Measurements from ENCODE around the gene TMEM184A. TPM values are rescaled to one million over a fixed set of nuclear protein-coding genes. Genes with fewer than 3 reads are reported as not detected.

Gene TMEM184A
- total and polyA plus RNA-seq, 2 of the 13 experiments (the other 11 are each of a cell fraction or from before 2014, with no cell fraction given) = 9.5 to 20.4 TPM

DNA sequence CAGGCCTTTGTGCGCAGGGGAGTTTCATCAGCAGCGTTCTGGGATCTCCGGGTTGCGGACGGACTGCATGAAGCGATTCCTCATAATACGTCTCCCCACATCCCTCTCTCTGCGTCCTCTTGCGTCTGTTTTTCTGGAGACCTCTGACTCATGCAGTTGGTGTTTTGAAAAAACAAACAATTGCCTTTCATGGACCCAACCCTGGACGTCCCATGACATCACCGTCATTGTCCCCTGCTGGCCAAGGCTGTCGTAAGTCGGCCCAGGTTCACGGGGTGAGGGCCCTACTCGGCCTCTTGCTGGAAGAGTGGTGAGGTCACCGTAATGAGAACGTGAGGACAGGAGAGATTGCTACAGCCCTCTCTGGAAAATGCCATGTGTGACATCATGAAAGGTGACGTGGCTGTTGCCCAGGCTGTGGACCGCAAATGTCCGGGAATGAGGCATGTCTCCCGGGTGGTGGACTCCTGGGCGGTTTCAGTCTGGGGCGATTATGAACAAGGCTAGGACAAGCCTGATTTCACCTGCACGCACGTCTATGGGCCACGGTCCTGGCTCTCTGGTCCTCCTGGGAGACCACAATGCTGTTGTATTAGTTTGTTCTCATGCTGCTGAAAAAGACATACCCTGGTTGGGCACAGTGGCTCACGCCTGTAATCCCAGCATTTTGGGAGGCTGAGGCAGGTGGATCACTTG is 35.3 kb downstream of the TMEM184A start (continued):
- TF ChIP-seq, protein P1, sequence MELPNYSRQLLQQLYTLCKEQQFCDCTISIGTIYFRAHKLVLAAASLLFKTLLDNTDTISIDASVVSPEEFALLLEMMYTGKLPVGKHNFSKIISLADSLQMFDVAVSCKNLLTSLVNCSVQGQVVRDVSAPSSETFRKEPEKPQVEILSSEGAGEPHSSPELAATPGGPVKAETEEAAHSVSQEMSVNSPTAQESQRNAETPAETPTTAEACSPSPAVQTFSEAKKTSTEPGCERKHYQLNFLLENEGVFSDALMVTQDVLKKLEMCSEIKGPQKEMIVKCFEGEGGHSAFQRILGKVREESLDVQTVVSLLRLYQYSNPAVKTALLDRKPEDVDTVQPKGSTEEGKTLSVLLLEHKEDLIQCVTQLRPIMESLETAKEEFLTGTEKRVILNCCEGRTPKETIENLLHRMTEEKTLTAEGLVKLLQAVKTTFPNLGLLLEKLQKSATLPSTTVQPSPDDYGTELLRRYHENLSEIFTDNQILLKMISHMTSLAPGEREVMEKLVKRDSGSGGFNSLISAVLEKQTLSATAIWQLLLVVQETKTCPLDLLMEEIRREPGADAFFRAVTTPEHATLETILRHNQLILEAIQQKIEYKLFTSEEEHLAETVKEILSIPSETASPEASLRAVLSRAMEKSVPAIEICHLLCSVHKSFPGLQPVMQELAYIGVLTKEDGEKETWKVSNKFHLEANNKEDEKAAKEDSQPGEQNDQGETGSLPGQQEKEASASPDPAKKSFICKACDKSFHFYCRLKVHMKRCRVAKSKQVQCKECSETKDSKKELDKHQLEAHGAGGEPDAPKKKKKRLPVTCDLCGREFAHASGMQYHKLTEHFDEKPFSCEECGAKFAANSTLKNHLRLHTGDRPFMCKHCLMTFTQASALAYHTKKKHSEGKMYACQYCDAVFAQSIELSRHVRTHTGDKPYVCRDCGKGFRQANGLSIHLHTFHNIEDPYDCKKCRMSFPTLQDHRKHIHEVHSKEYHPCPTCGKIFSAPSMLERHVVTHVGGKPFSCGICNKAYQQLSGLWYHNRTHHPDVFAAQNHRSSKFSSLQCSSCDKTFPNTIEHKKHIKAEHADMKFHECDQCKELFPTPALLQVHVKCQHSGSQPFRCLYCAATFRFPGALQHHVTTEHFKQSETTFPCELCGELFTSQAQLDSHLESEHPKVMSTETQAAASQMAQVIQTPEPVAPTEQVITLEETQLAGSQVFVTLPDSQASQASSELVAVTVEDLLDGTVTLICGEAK (IDR thresholded peaks at IDR 0.05) = no peak
- TF ChIP-seq, protein P1 (CRISPR knock-in tag; IDR thresholded peaks at IDR 0.05) = peak; percentile 25; the same call in 1 of the 2 replicates
- TF ChIP-seq KLF9 (CRISPR knock-in tag; IDR thresholded peaks at IDR 0.05; ENCODE audit: low read depth) = no peak
- TF ChIP-seq NR2F6 (IDR thresholded peaks at IDR 0.05) = peak; percentile 57
- peak; percentile 80; the same call in 1 of the 2 replicates for TF ChIP-seq NR2F6 (CRISPR knock-in tag; IDR thresholded peaks at IDR 0.05)
- no peak for TF ChIP-seq SIX1 (CRISPR knock-in tag; IDR thresholded peaks at IDR 0.05; ENCODE audit: borderline replicate concordance)
- TF ChIP-seq TBX3 (IDR thresholded peaks at IDR 0.05; ENCODE audit: borderline replicate concordance) = no peak
- no peak for TF ChIP-seq SNAI1 (CRISPR knock-in tag; IDR thresholded peaks at IDR 0.05; ENCODE audit: borderline replicate concordance)
- TF ChIP-seq, protein P2, sequence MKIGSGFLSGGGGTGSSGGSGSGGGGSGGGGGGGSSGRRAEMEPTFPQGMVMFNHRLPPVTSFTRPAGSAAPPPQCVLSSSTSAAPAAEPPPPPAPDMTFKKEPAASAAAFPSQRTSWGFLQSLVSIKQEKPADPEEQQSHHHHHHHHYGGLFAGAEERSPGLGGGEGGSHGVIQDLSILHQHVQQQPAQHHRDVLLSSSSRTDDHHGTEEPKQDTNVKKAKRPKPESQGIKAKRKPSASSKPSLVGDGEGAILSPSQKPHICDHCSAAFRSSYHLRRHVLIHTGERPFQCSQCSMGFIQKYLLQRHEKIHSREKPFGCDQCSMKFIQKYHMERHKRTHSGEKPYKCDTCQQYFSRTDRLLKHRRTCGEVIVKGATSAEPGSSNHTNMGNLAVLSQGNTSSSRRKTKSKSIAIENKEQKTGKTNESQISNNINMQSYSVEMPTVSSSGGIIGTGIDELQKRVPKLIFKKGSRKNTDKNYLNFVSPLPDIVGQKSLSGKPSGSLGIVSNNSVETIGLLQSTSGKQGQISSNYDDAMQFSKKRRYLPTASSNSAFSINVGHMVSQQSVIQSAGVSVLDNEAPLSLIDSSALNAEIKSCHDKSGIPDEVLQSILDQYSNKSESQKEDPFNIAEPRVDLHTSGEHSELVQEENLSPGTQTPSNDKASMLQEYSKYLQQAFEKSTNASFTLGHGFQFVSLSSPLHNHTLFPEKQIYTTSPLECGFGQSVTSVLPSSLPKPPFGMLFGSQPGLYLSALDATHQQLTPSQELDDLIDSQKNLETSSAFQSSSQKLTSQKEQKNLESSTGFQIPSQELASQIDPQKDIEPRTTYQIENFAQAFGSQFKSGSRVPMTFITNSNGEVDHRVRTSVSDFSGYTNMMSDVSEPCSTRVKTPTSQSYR (CRISPR knock-in tag; IDR thresholded peaks at IDR 0.05; ENCODE audit: borderline replicate concordance) = peak; percentile 11; the same call in 1 of the 2 replicates
- TF ChIP-seq, protein P3, sequence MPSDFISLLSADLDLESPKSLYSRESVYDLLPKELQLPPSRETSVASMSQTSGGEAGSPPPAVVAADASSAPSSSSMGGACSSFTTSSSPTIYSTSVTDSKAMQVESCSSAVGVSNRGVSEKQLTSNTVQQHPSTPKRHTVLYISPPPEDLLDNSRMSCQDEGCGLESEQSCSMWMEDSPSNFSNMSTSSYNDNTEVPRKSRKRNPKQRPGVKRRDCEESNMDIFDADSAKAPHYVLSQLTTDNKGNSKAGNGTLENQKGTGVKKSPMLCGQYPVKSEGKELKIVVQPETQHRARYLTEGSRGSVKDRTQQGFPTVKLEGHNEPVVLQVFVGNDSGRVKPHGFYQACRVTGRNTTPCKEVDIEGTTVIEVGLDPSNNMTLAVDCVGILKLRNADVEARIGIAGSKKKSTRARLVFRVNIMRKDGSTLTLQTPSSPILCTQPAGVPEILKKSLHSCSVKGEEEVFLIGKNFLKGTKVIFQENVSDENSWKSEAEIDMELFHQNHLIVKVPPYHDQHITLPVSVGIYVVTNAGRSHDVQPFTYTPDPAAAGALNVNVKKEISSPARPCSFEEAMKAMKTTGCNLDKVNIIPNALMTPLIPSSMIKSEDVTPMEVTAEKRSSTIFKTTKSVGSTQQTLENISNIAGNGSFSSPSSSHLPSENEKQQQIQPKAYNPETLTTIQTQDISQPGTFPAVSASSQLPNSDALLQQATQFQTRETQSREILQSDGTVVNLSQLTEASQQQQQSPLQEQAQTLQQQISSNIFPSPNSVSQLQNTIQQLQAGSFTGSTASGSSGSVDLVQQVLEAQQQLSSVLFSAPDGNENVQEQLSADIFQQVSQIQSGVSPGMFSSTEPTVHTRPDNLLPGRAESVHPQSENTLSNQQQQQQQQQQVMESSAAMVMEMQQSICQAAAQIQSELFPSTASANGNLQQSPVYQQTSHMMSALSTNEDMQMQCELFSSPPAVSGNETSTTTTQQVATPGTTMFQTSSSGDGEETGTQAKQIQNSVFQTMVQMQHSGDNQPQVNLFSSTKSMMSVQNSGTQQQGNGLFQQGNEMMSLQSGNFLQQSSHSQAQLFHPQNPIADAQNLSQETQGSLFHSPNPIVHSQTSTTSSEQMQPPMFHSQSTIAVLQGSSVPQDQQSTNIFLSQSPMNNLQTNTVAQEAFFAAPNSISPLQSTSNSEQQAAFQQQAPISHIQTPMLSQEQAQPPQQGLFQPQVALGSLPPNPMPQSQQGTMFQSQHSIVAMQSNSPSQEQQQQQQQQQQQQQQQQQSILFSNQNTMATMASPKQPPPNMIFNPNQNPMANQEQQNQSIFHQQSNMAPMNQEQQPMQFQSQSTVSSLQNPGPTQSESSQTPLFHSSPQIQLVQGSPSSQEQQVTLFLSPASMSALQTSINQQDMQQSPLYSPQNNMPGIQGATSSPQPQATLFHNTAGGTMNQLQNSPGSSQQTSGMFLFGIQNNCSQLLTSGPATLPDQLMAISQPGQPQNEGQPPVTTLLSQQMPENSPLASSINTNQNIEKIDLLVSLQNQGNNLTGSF (CRISPR knock-in tag; IDR thresholded peaks at IDR 0.05) = peak; percentile 51; the same call in 1 of the 2 replicates
- TF ChIP-seq ZNF850 (CRISPR knock-in tag; conservative IDR thresholded peaks at IDR 0.05) = no peak
- peak; percentile 67; the same call in 1 of the 2 replicates for TF ChIP-seq RFX5 (IDR thresholded peaks at IDR 0.05; ENCODE audit: low read depth, low read length)

Measured in HepG2 (cell line).